ENCODE measurements around the gene TASP1.
"Not testable (repeated sequence)": the region's sequence is repeated elsewhere in the genome, so short reads cannot be mapped to it uniquely, and the experiment has no call there.

TASP1 gene

GRCh38 chr20:13493143-13493542, 145.6 kb downstream of the TASP1 start:
- no peak for DNase-seq (ENCODE audit: low spot score)

- DNase-seq (ENCODE audit: low spot score) = peak; percentile 73
These were observed 146.7 kb downstream of the TASP1 start for GRCh38 chr20:13492001-13492481.

DNA sequence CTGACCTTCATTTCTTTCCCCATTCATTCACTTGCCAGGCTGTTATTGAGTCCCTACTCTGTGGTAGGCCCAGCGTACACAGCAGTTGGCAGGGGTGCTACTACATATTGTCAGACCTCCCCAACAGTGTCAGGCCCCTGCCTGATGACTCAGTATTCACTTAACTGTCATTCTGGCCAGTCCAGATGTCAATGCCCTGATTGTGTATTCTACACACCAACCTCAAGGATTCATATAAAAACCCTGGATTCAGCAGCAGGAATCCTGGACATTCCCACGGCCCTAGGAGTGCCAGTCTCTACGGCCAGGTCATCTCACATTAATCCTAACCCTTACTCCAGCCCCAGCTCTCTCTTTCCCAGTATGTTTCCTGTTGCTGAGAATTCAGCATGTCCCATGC, 151.5 kb downstream of the TASP1 start:
- DNase-seq (ENCODE audit: low spot score) = no peak

GRCh38 chr20:13486694-13487093, 152.0 kb downstream of the TASP1 start:
- no peak for DNase-seq (ENCODE audit: low spot score)

- DNase-seq (ENCODE audit: low spot score) = no peak
These were observed 153.2 kb downstream of the TASP1 start for GRCh38 chr20:13485576-13485975.

- DNase-seq (ENCODE audit: low spot score) = not testable (repeated sequence)
These were observed 153.7 kb downstream of the TASP1 start for GRCh38 chr20:13485019-13485418.

GRCh38 chr20:13483472-13483871, 155.3 kb downstream of the TASP1 start:
- not testable (repeated sequence) for DNase-seq (ENCODE audit: low spot score)

- DNase-seq (ENCODE audit: low spot score) = no peak
These were observed 160.4 kb downstream of the TASP1 start for GRCh38 chr20:13478366-13478765.

- DNase-seq (ENCODE audit: low spot score) = no peak
These were observed 164.3 kb downstream of the TASP1 start for GRCh38 chr20:13474467-13474866.

- DNase-seq (ENCODE audit: low spot score) = no peak
These were observed 169.5 kb downstream of the TASP1 start for GRCh38 chr20:13469262-13469661.

- no peak for DNase-seq (ENCODE audit: low spot score)
These were observed 170.6 kb downstream of the TASP1 start for GRCh38 chr20:13468166-13468565.

DNA sequence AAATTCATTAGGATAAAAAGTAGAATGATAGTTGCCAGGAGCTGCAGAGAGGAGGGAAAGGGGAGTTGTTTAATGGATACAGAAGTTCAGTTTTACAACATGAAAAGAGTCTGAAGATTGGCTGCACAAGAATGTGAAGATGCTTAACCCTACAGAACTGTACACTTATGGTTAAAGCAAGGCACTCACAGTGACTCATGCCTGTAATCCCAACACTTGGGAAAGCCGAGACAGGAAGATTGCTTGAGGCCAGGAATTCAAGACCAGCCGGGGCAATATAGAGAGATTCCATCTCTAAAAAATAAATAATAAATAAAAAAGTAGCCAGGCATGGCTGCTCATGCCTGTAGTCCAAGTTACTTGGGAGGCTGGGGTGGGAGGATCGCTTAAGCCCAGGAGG, 174.0 kb downstream of the TASP1 start:
- DNase-seq (ENCODE audit: low spot score) = no peak

DNA sequence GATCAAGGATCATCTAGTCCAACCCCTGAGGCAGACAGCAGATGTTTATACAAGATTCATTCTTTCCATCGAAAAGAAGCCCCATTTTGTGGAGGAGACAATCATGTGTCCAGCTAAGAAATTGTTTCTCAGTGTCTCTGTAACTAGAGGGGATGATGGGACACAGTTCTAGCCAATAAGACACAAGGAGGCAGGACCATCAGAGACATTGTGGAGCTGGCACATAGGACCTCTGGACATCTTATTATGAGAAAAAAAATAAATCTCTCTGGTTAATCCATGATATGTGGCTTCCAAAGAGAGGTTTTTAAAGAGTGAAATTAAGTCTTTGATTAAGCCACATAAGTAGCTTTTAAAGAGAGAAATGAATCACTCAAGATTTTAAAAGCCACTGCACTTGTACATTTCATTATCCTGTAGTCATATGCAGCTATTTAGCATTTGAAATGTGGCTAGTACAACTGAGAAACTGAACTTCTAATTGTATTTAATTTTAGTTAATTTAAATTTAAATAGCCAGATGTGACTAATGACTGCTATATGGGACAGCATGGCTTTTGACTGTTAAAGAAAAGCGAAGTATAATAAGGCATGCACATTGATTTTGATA, 176.8 kb downstream of the TASP1 start:
- DNase-seq (ENCODE audit: low spot score) = no peak

DNA sequence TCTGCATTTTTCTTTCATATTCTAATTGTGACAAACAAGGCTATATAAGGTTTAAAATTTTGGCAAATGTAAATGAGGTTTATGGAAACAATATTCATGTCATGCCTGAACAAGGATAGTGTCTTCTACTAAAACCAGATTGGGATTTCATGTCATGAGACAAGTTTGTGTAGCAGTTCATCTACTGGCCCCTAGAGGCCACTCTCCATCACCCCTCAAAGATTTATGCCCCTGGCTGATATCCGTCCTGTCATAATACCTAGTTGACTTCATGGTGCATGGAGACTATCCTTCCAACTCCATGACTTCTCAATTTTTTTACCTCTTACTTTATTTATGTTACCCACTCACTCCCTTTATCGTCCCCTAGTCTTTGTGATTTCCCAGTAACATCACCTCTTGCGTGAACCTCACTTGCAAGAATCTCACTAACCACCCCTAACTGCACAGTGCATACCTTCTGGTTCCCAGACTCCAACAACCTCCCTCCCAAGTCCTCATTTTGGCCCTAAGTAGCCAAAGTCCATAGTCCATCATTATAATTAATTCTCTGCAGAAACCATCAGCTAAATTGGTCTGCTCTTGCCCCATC, 179.8 kb downstream of the TASP1 start:
- DNase-seq (ENCODE audit: low spot score) = peak; percentile 64

DNA sequence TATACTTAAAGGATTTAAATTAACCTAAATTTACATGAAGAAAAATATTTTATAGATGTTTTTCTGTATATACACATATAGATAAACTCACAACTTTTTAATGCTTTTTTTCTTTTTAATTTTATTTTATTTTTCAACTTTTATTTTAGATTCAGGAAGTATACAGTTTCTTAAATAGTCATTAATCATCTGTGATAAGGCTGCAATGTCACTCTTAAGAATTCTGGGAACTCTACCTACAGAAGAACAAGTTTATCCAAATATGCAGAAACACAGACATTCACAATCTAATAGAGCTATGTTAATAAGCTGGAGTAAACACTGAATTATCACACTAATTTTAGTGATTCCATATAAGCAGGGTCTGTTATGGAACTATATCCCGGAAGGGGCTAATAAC, 181.2 kb downstream of the TASP1 start:
- no peak for DNase-seq (ENCODE audit: low spot score)

DNA sequence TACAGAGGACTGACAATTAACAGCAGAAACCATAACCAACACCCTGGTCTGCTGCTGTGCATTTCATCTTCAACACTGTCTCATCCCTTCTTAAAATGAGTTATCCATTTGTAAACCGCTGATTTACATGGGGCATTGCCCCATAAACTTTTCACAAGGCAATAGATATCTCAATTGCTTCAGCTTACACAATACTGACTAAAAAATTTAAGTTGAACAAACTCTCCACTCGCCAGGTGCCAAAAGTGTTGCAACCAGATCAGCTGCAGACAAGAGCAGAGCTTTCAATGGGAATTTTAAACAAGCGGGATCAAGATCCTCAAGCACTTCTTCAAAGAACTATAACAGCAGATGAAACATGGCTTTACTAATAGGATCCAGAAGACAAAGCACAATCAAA, 183.0 kb downstream of the TASP1 start:
- DNase-seq (ENCODE audit: low spot score) = no peak

- DNase-seq (ENCODE audit: low spot score) = no peak
These were observed 185.4 kb downstream of the TASP1 start for GRCh38 chr20:13453367-13453766.

GRCh38 chr20:13452470-13453124, 186.1 kb downstream of the TASP1 start:
- DNase-seq (ENCODE audit: low spot score) = no peak

DNA sequence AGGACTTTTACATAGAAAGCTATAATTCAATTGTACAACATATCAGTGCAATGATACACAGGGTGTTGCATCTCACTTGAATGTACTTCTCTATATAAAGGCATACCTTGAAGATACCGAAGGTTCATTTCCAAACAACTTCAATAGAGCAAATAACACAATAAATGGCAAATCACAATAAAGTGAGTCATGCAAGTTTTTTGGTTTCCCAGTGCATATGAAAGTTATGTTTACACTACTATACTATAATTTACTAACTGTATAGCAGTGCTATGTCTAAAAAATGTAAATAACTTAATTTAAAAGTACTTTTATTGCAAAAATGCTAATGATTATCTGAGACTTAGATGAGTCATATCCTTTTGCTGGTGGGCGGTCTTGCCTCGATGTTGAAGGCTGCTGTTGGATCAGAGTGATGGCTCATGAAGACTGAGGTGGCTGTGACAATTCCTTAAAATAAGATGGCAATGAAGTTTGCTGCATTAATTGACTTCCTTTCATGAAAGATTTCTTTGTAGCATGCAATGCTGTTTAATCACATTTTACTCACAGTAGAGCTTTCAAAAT, 188.8 kb downstream of the TASP1 start:
- no peak for DNase-seq (ENCODE audit: low spot score)

- DNase-seq (ENCODE audit: low spot score) = no peak
These were observed 191.1 kb downstream of the TASP1 start for GRCh38 chr20:13447385-13448180.

GRCh38 chr20:13443690-13444089, 195.0 kb downstream of the TASP1 start:
- DNase-seq (ENCODE audit: low spot score) = no peak

GRCh38 chr20:13442986-13443385, 195.7 kb downstream of the TASP1 start:
- DNase-seq (ENCODE audit: low spot score) = no peak

Measured in iPS-NIHi11 (cell line).